K562 (cell line): ENCODE data around the gene FAAP24. TPM values are rescaled to one million over a fixed set of nuclear protein-coding genes. Genes with fewer than 3 reads are reported as not detected.

ENCODE experiments used
- ATAC-seq: fragments of 200-7000 bp; cut with Tn5 transposase; 3 replicates; pipeline ENCODE4 v1.9.1; 2020; ENCODE audit warnings: moderate library complexity
- BruUV-seq: library from RNA; stranded (reverse); fragments of 400-500 nt; replicated peaks from 2 replicates; lab custom pipeline; 2021; lab: Mats Ljungman, UMichigan
- CTCF ChIA-PET: fragments of 300-600 bp; formaldehyde crosslinking; extraction: SDS; loops from one replicate; lab custom pipeline; 2021; ENCODE audit warnings: low intra/inter-chr PET ratio; lab: Yijun Ruan, JAX
- POLR2A ChIA-PET: fragments of 300-600, 350-650 bp; sonication (Branson Sonifier 250); formaldehyde crosslinking; extraction: SDS; loops from one replicate; lab custom pipeline; 2021; ENCODE audit warnings: antibody characterized with exemption, inconsistent platforms; lab: Yijun Ruan, JAX
- DNase-seq, 4 experiments: peaks; one replicate each; pipeline versions ENCODE4 v3.0.0 to v3.0.0-alpha.2; 2011 to 2018; ENCODE audit warnings: low spot score in 3 of 4, mixed read lengths in 3 of 4; ENCODE audit errors: extremely low read depth in 1 of 4
- FAIRE-seq: peaks from 2 replicates; lab custom pipeline; 2011; peaks lifted over from hg19 to GRCh38; lab: Jason Lieb, UNC
- H2AFZ ChIP-seq: 2 replicates; pipeline ENCODE4 v1.6.0; 2011; ENCODE audit warnings: low read depth, low read length, control low read depth, inconsistent platforms
- H3K27ac ChIP-seq: fragments of 200-600 bp; 3 replicates; pipeline ENCODE4 v1.8.0; 2011; ENCODE audit warnings: low read depth, mild to moderate bottlenecking, control low read depth, inconsistent platforms, low read length, moderate library complexity, mixed read lengths; ENCODE audit errors: extremely low read depth
- H3K27me3 ChIP-seq, 2 experiments: fragments of 300-600 bp in 1 of 2; 2 replicates in 1 of 2; 3 replicates in 1 of 2; pipeline versions ENCODE4 v1.6.0 to v1.8.0; 2011; ENCODE audit warnings: inconsistent platforms in 2 of 2, low read length in 2 of 2, mild to moderate bottlenecking in 1 of 2, mixed read lengths in 1 of 2, moderate library complexity in 1 of 2; ENCODE audit not compliant: control insufficient read depth in 2 of 2, insufficient read depth in 2 of 2
- H3K36me3 ChIP-seq: fragments of 300-600 bp; 3 replicates; pipeline ENCODE4 v1.8.0; 2011; ENCODE audit warnings: mild to moderate bottlenecking, low read length, inconsistent platforms; ENCODE audit not compliant: control insufficient read depth, insufficient read depth
- H3K4me1 ChIP-seq, 2 experiments: fragments of 200-600 bp in 1 of 2; replicated peaks in 1 of 2; 2 replicates in 1 of 2; 3 replicates in 1 of 2; pipeline versions ENCODE4 v1.5.1 to v1.8.0; 2011; ENCODE audit warnings: inconsistent platforms in 2 of 2, low read length in 2 of 2, mild to moderate bottlenecking in 1 of 2, mixed read lengths in 1 of 2, moderate library complexity in 1 of 2; ENCODE audit not compliant: control insufficient read depth in 2 of 2, insufficient read depth in 2 of 2
- H3K4me2 ChIP-seq: 2 replicates; pipeline ENCODE4 v1.6.1; 2011; ENCODE audit warnings: low read length, control low read depth, inconsistent platforms, mixed read lengths; ENCODE audit not compliant: insufficient read depth
- H3K4me3 ChIP-seq: fragments of 200-600 bp; sonication (generic), shearing (Covaris generic); 2 replicates; pipeline ENCODE4 v1.5.1; 2016; ENCODE audit warnings: control low read depth, inconsistent platforms
- H3K79me2 ChIP-seq: fragments of 200-600 bp; 3 replicates; pipeline ENCODE4 v1.8.0; 2011; ENCODE audit warnings: low read length, inconsistent platforms; ENCODE audit not compliant: control insufficient read depth, insufficient read depth
- H3K9ac ChIP-seq, 2 experiments: 2 replicates each; pipeline versions ENCODE4 v1.6.0 to v1.6.1; 2011; ENCODE audit warnings: low read depth in 2 of 2, low read length in 2 of 2, control low read depth in 1 of 2, inconsistent platforms in 1 of 2, mild to moderate bottlenecking in 1 of 2, mixed read lengths in 1 of 2; ENCODE audit not compliant: insufficient read depth in 1 of 2
- H3K9me1 ChIP-seq: one replicate; pipeline ENCODE4 v1.6.0; 2011; ENCODE audit warnings: inconsistent platforms, mild to moderate bottlenecking, low read length, moderate library complexity; ENCODE audit not compliant: control insufficient read depth, insufficient read depth
- H3K9me3 ChIP-seq: replicated peaks from 2 replicates; pipeline ENCODE4 v1.5.1; 2011; ENCODE audit warnings: low read depth, low read length, inconsistent platforms; ENCODE audit not compliant: control insufficient read depth, insufficient read depth
- H4K20me1 ChIP-seq: replicated peaks from 2 replicates; pipeline ENCODE4 v1.6.1; 2011; ENCODE audit warnings: low read length, inconsistent platforms, mixed read lengths; ENCODE audit not compliant: control insufficient read depth, insufficient read depth
- CBX1 ChIP-seq: sonication (generic); IDR thresholded peaks from 2 replicates; pipeline ENCODE4 v1.6.1; 2016; ENCODE audit warnings: antibody characterized with exemption, low read depth, mild to moderate bottlenecking
- EP300 ChIP-seq: IDR thresholded peaks from 2 replicates; pipeline ENCODE4 v1.6.1; 2012; ENCODE audit warnings: low read length, improper control_type of control experiment
- ESRRB ChIP-seq: fragments of 250-450 bp; sonication (Bioruptor Pico); IDR thresholded peaks from 2 replicates; pipeline ENCODE4 v1.5.0; 2020; ENCODE audit warnings: mild to moderate bottlenecking, moderate library complexity, borderline replicate concordance
- IRF2 ChIP-seq: sonication (generic); formaldehyde crosslinking; IDR thresholded peaks from 2 replicates; pipeline ENCODE4 v1.8.1; 2022; ENCODE audit warnings: mild to moderate bottlenecking, missing genetic modification reagents
- NR2C1 ChIP-seq, 2 experiments: fragments of 450-650 bp; IDR thresholded peaks; 2 replicates each; pipeline ENCODE4 v1.6.1; 2017; ENCODE audit warnings: mild to moderate bottlenecking in 2 of 2, antibody characterized with exemption in 1 of 2, inconsistent platforms in 1 of 2, missing compliant biosample characterization in 1 of 2, missing genetic modification characterization in 1 of 2
- RBBP5 ChIP-seq: fragments of 200-600 bp; sonication (generic); IDR thresholded peaks from 2 replicates; pipeline ENCODE4 v1.6.1; 2012; ENCODE audit warnings: borderline replicate concordance, mild to moderate bottlenecking, low read length, control low read depth, inconsistent platforms; ENCODE audit not compliant: insufficient read depth, poor library complexity, severe bottlenecking
- SRSF9 ChIP-seq: fragments of 200-400 bp; formaldehyde crosslinking; IDR thresholded peaks from 2 replicates; pipeline ENCODE4 v1.6.1; 2017; ENCODE audit warnings: low read depth, low read length, borderline replicate concordance
- XRCC5 ChIP-seq: fragments of 200-400 bp; formaldehyde crosslinking; IDR thresholded peaks from 2 replicates; pipeline ENCODE4 v1.6.1; 2017; ENCODE audit warnings: low read depth, mild to moderate bottlenecking, low read length
- ZBTB17 ChIP-seq: fragments of 450-650 bp; formaldehyde crosslinking; IDR thresholded peaks from 2 replicates; pipeline ENCODE4 v1.4.0; 2020; ENCODE audit warnings: mild to moderate bottlenecking
- ZKSCAN1 ChIP-seq: fragments of 150-350 bp; IDR thresholded peaks from 2 replicates; pipeline ENCODE4 v1.6.1; 2016; ENCODE audit warnings: low read depth, low read length
- ZNF121 ChIP-seq: sonication (generic); formaldehyde crosslinking; conservative IDR thresholded peaks from 2 replicates; pipeline ENCODE4 v1.8.0; 2022; ENCODE audit warnings: missing genetic modification reagents
- ZNF3 ChIP-seq: fragments of 250-450 bp; sonication (Bioruptor Pico); IDR thresholded peaks from 2 replicates; pipeline ENCODE4 v1.5.0; 2021; ENCODE audit warnings: mild to moderate bottlenecking, moderate library complexity
- WGBS: fragments of 100-300 bp; shearing (Covaris generic); methylation state at CpG from one replicate; pipeline ENCODE4 v1.1.6; 2016; ENCODE audit warnings: low coverage, mixed read lengths; ENCODE audit not compliant: insufficient coverage; ENCODE audit errors: missing lambda C conversion rate; 5-methylcytosine and 5-hydroxymethylcytosine counted together
- in situ Hi-C: fragments of 300-500 bp; cut with MboI; formaldehyde crosslinking; loops from 4 replicates; pipeline ENCODE4 v1.15.0; 2018; ENCODE audit warnings: inconsistent platforms, mixed read lengths
- intact Hi-C: fragments of 100-400 bp; cut with micrococcal nuclease; formaldehyde crosslinking; loops from 2 replicates; pipeline ENCODE4 v1.14.2; 2022
- polyA plus RNA-seq, 8 experiments: library from polyadenylated mRNA; depleted of rRNA in 4 of 8; stranded (reverse) in 5 of 8; unstranded in 3 of 8; fragments of >200 nt; fragmentation: Nextera tagmentation in 2 of 8; fragmentation: Illumina TruSeq in 1 of 8; extraction: Ambion mirVana in 2 of 8; extraction: Trizol in 1 of 8; gene quantifications; 2 replicates each; pipeline versions ENCODE4 v1.2.1 to v1.2.3, GENCODE V29; 2011 to 2014; ENCODE audit warnings: inconsistent platforms in 1 of 8, missing spikeins in 1 of 8
- total RNA-seq, 7 experiments: library from RNA; depleted of rRNA in 6 of 7; stranded (reverse); fragments of >200 nt in 6 of 7; fragmentation: Illumina TruSeq in 2 of 7; extraction: Trizol in 2 of 7; gene quantifications; 2 replicates each; pipeline versions ENCODE4 v1.2.1 to v1.2.3, GENCODE V29; 2011 to 2021; ENCODE audit warnings: low replicate concordance in 1 of 7
- TF ChIP-seq, protein P1 (sequence below), 2 experiments: fragments of 450-650 bp; formaldehyde crosslinking in 1 of 2; IDR thresholded peaks; 2 replicates each; pipeline versions ENCODE4 v1.4.0 to v1.6.1; 2014 to 2020; ENCODE audit warnings: mild to moderate bottlenecking in 2 of 2, borderline replicate concordance in 1 of 2, low read depth in 1 of 2
- TF ChIP-seq, protein P2 (sequence below): fragments of 200-800 bp; sonication (Bioruptor generic); IDR thresholded peaks from 2 replicates; pipeline ENCODE4 v1.6.1; 2017; ENCODE audit warnings: missing genetic modification characterization, missing compliant biosample characterization

The FAAP24 gene
- total and polyA plus RNA-seq, 9 of the 15 experiments (the other 6 are each of a cell fraction or from before 2014, with no cell fraction given) = 4.6 to 21.6 (median 8.2) TPM

DNA sequence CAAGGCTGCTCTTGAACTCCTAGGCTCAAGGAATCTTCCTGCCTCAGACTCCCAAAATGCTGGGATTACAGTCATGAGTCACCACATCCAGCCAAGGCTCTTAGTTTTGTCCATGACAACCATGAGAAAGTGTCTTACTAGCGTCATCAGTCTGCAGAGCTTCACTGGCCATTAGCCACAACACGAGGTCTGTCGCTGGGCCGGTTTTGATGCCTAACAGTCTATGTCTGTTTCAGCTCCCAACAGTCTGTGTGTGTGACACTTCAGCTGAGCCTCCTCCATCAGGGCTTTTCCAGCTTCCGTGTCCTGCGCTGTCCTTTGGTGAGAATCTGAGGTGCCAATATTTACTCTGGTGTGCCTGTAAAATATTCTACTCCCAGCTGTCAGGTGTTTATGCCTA lies 47.8 kb upstream of the FAAP24 start:
- no peak for FAIRE-seq
- Histone ChIP-seq H3K4me1 (no peaks in the 10 kb centered on the region), H2AFZ (no peak overlapping the region), H3K27me3 (no peaks in the 10 kb centered on the region), H3K36me3 (no peaks in the 10 kb centered on the region), H4K20me1 (no peaks in the 10 kb centered on the region), H3K27ac (no peak overlapping the region), H3K4me3 (no peak overlapping the region), H3K4me2 (no peak overlapping the region), H3K9me1 (no peaks in the 10 kb centered on the region), H3K9me3 (no peaks in the 10 kb centered on the region), H3K79me2 (no peaks in the 10 kb centered on the region), H3K9ac (no peak overlapping the region)
- CTCF ChIA-PET = no interaction called here
- POLR2A ChIA-PET = interaction anchor here (0.5 kb wide), 1 partner anchor 193 kb away, joined by 4 read pairs; no protein-coding TSS in a partner anchor
- in situ Hi-C loops (no loop called here), intact Hi-C loops (no loop called here)
- ATAC-seq = no peak
- DNase-seq = no peak
- no TSS peak for BruUV-seq
- WGBS = 41% methylated on average over 6 of the region's 6 CpGs
- TF ChIP-seq, protein P1, sequence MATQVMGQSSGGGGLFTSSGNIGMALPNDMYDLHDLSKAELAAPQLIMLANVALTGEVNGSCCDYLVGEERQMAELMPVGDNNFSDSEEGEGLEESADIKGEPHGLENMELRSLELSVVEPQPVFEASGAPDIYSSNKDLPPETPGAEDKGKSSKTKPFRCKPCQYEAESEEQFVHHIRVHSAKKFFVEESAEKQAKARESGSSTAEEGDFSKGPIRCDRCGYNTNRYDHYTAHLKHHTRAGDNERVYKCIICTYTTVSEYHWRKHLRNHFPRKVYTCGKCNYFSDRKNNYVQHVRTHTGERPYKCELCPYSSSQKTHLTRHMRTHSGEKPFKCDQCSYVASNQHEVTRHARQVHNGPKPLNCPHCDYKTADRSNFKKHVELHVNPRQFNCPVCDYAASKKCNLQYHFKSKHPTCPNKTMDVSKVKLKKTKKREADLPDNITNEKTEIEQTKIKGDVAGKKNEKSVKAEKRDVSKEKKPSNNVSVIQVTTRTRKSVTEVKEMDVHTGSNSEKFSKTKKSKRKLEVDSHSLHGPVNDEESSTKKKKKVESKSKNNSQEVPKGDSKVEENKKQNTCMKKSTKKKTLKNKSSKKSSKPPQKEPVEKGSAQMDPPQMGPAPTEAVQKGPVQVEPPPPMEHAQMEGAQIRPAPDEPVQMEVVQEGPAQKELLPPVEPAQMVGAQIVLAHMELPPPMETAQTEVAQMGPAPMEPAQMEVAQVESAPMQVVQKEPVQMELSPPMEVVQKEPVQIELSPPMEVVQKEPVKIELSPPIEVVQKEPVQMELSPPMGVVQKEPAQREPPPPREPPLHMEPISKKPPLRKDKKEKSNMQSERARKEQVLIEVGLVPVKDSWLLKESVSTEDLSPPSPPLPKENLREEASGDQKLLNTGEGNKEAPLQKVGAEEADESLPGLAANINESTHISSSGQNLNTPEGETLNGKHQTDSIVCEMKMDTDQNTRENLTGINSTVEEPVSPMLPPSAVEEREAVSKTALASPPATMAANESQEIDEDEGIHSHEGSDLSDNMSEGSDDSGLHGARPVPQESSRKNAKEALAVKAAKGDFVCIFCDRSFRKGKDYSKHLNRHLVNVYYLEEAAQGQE (IDR thresholded peaks at IDR 0.05; ENCODE audit: borderline replicate concordance) = no peak
- TF ChIP-seq, protein P1 (CRISPR knock-in tag; IDR thresholded peaks at IDR 0.05; ENCODE audit: low read depth) = no peak
- TF ChIP-seq XRCC5 (no peak), ZNF3 (CRISPR knock-in tag) (no peak), ZBTB17 (no peak), ESRRB (CRISPR knock-in tag) (no peak), ZKSCAN1 (no peak), SRSF9 (no peak), IRF2 (no peak), ZNF121 (CRISPR knock-in tag) (no peak), NR2C1 (IDR thresholded peaks at IDR 0.05) (no peak), NR2C1 (tag; IDR thresholded peaks at IDR 0.05) (no peak), CBX1 (no peak), RBBP5 (no peak), EP300 (no peak)
- TF ChIP-seq, protein P2, sequence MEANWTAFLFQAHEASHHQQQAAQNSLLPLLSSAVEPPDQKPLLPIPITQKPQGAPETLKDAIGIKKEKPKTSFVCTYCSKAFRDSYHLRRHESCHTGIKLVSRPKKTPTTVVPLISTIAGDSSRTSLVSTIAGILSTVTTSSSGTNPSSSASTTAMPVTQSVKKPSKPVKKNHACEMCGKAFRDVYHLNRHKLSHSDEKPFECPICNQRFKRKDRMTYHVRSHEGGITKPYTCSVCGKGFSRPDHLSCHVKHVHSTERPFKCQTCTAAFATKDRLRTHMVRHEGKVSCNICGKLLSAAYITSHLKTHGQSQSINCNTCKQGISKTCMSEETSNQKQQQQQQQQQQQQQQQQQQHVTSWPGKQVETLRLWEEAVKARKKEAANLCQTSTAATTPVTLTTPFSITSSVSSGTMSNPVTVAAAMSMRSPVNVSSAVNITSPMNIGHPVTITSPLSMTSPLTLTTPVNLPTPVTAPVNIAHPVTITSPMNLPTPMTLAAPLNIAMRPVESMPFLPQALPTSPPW (CRISPR knock-in tag) = no peak
